Tibial nerve (tissue), 4 donors: ENCODE measurements around the gene PLAC8. TPM values are rescaled to one million over a fixed set of nuclear protein-coding genes. Genes with fewer than 3 reads are reported as not detected.
"Not testable (repeated sequence)": the region's sequence is repeated elsewhere in the genome, so short reads cannot be mapped to it uniquely, and the experiment has no call there.

ENCODE experiments used
- DNase-seq, 2 donors: peaks; one replicate each; pipeline ENCODE4 v3.0.0-alpha.2; 2019; ENCODE audit warnings: low spot score in 2 of 2
- H3K27ac ChIP-seq, 4 donors: fragments of 200-600 bp; sonication (generic) in 3 of 4; one replicate each; pipeline ENCODE4 v1.5.1; 2017 to 2019; ENCODE audit warnings: mild to moderate bottlenecking in 1 of 4
- H3K27me3 ChIP-seq, 2 donors: fragments of 200-600 bp; sonication (generic) in 1 of 2; one replicate each; pipeline versions ENCODE4 v1.5.1 to v1.6.0; 2017 to 2019
- H3K36me3 ChIP-seq, 3 donors: fragments of 200-600 bp; sonication (generic); one replicate each; pipeline ENCODE4 v1.5.1; 2018 to 2019
- H3K4me1 ChIP-seq, 4 donors: fragments of 200-600 bp; sonication (generic) in 3 of 4; one replicate each; pipeline ENCODE4 v1.5.1; 2017 to 2019
- H3K4me3 ChIP-seq, 4 donors: fragments of 200-600 bp; sonication (generic) in 3 of 4; one replicate each; pipeline ENCODE4 v1.5.1; 2017 to 2019; ENCODE audit warnings: mild to moderate bottlenecking in 1 of 4, moderate library complexity in 1 of 4
- H3K9me3 ChIP-seq, 4 donors: fragments of 200-600 bp; sonication (generic) in 3 of 4; one replicate each; pipeline ENCODE4 v1.5.1; 2017 to 2019
- CTCF ChIP-seq, 5 experiments: fragments of 200-600 bp in 3 of 5; fragments of 450-650 bp in 2 of 5; sonication (generic) in 3 of 5; IDR thresholded peaks; one replicate each; pipeline ENCODE4 v1.5.1; 2016 to 2019; ENCODE audit warnings: antibody characterized with exemption in 5 of 5, mild to moderate bottlenecking in 3 of 5, moderate library complexity in 2 of 5
- EP300 ChIP-seq, 2 donors: sonication (generic); formaldehyde crosslinking; IDR thresholded peaks; one replicate each; pipeline ENCODE4 v1.6.1; 2017; ENCODE audit warnings: antibody characterized with exemption in 2 of 2, mild to moderate bottlenecking in 1 of 2
- POLR2A ChIP-seq, 2 donors: fragments of 450-650 bp; IDR thresholded peaks; one replicate each; pipeline ENCODE4 v1.6.1; 2017; ENCODE audit warnings: antibody characterized with exemption in 2 of 2, mild to moderate bottlenecking in 2 of 2, moderate library complexity in 2 of 2
- WGBS, 2 donors: methylation state at CpG; one replicate each; pipeline ENCODE4 v1.1.5; 2018; 5-methylcytosine and 5-hydroxymethylcytosine counted together
- total RNA-seq, 4 donors: library from RNA; depleted of rRNA; stranded (reverse); fragments of >200 nt; gene quantifications; one replicate each; pipeline ENCODE4 v1.1.0, GENCODE V29; 2016

The PLAC8 gene
- total RNA-seq, 4 donors from 2014 or later: 0.20 to 5.7 (median 5.4) TPM; not detected in 1

GRCh38 chr4:83093060-83093640 is 21.4 kb downstream of the PLAC8 start:
- Histone ChIP-seq H3K9me3 (no peaks in the 10 kb centered on the region), H3K4me3 (no peak overlapping the region), H3K36me3 (no peaks in the 10 kb centered on the region), H3K27ac (no peak overlapping the region), H3K4me1 (no peaks in the 10 kb centered on the region), H3K27me3 (no peaks in the 10 kb centered on the region)
- TF ChIP-seq CTCF (IDR thresholded peaks at IDR 0.05) (no peak), POLR2A (IDR thresholded peaks at IDR 0.05) (no peak), EP300 (IDR thresholded peaks at IDR 0.05) (no peak)
- 51 to 57% methylated on average over 6 of the region's 6 CpGs for WGBS, 2 donors
- no peak for DNase-seq

GRCh38 chr4:83089410-83090157 is 24.9 kb downstream of the PLAC8 start:
- Histone ChIP-seq H3K27me3 (no peaks in the 10 kb centered on the region), H3K4me1 (no peaks in the 10 kb centered on the region), H3K27ac (no peak overlapping the region), H3K9me3 (no peaks in the 10 kb centered on the region), H3K4me3 (no peak overlapping the region), H3K36me3 (no peaks in the 10 kb centered on the region)
- 73 to 84% methylated on average over 2 of the region's 2 CpGs for WGBS, 2 donors
- no peak for DNase-seq
- TF ChIP-seq EP300 (IDR thresholded peaks at IDR 0.05): no peak
- no peak for TF ChIP-seq CTCF (IDR thresholded peaks at IDR 0.05)
- no peak for TF ChIP-seq POLR2A (IDR thresholded peaks at IDR 0.05)

GRCh38 chr4:83084956-83085355 is 29.6 kb downstream of the PLAC8 start:
- H3K36me3 ChIP-seq, H3K27me3 ChIP-seq, DNase-seq, H3K4me1 ChIP-seq, H3K4me3 ChIP-seq, H3K27ac ChIP-seq: not testable (repeated sequence)
- 80 to 83% methylated on average over 12 of the region's 12 CpGs for WGBS, 2 donors
- H3K9me3 ChIP-seq: peaks cover 0 to 17% (median 0%) of the 10 kb centered on the region in 4 donors

GRCh38 chr4:83083925-83084475 is 30.5 kb downstream of the PLAC8 start:
- Histone ChIP-seq H3K27me3 (no peaks in the 10 kb centered on the region), H3K4me3 (no peak overlapping the region), H3K9me3 (peaks cover 0 to 17% (median 0%) of the 10 kb centered on the region in 4 donors), H3K27ac (no peak overlapping the region), H3K36me3 (peaks cover 0 to 7% (median 0%) of the 10 kb centered on the region in 3 donors), H3K4me1 (no peaks in the 10 kb centered on the region)
- no peak for TF ChIP-seq POLR2A (IDR thresholded peaks at IDR 0.05)
- peak in 1 of 5 experiments; percentile 7 for TF ChIP-seq CTCF (IDR thresholded peaks at IDR 0.05)
- TF ChIP-seq EP300 (IDR thresholded peaks at IDR 0.05): no peak
- 66 to 75% methylated on average over 10 of the region's 11 CpGs for WGBS, 2 donors
- DNase-seq: no peak

GRCh38 chr4:83082777-83083176 is 31.8 kb downstream of the PLAC8 start:
- H3K4me1 ChIP-seq: no peaks in the 10 kb centered on the region
- WGBS, 2 donors: 81 to 85% methylated on average over 4 of the region's 4 CpGs
- peaks cover 0 to 7% (median 0%) of the 10 kb centered on the region in 3 donors for H3K36me3 ChIP-seq
- TF ChIP-seq EP300 (IDR thresholded peaks at IDR 0.05) (no peak), POLR2A (IDR thresholded peaks at IDR 0.05) (no peak), CTCF (IDR thresholded peaks at IDR 0.05) (no peak)
- peaks cover 0 to 17% (median 0%) of the 10 kb centered on the region in 4 donors for H3K9me3 ChIP-seq
- no peak for DNase-seq
- no peak overlapping the region for H3K4me3 ChIP-seq
- no peaks in the 10 kb centered on the region for H3K27me3 ChIP-seq
- no peak overlapping the region for H3K27ac ChIP-seq
